Mucosa of rectum (tissue), 2 donors: ENCODE measurements around the gene UBASH3A.

Experiments
- H3K27ac ChIP-seq, 2 donors: one replicate each; pipeline ENCODE4 v1.7.0; 2013; ENCODE audit warnings: inconsistent platforms in 2 of 2, low read depth in 2 of 2, low read length in 2 of 2
- H3K27me3 ChIP-seq, 2 donors: one replicate each; pipeline ENCODE4 v1.7.0; 2013; ENCODE audit warnings: low read length in 2 of 2; ENCODE audit not compliant: control insufficient read depth in 2 of 2, insufficient read depth in 2 of 2
- H3K36me3 ChIP-seq, 2 donors: one replicate each; pipeline ENCODE4 v1.7.0; 2013; ENCODE audit warnings: low read length in 2 of 2; ENCODE audit not compliant: control insufficient read depth in 2 of 2, insufficient read depth in 2 of 2
- H3K4me1 ChIP-seq, 2 donors: one replicate each; pipeline ENCODE4 v1.7.0; 2013; ENCODE audit warnings: low read length in 2 of 2, mild to moderate bottlenecking in 1 of 2; ENCODE audit not compliant: control insufficient read depth in 2 of 2, insufficient read depth in 2 of 2
- H3K4me3 ChIP-seq, 2 donors: one replicate each; pipeline ENCODE4 v1.7.0; 2013; ENCODE audit warnings: low read length in 2 of 2
- H3K9ac ChIP-seq, 2 donors: one replicate each; pipeline ENCODE4 v1.7.0; 2013; ENCODE audit warnings: low read length in 2 of 2, low read depth in 1 of 2, mild to moderate bottlenecking in 1 of 2
- H3K9me3 ChIP-seq, 2 donors: one replicate each; pipeline ENCODE4 v1.7.0; 2013; ENCODE audit warnings: low read length in 2 of 2; ENCODE audit not compliant: control insufficient read depth in 2 of 2
- donor health status: healthy.
- donor health status: Normal muscosa, but diverticular disease.

The UBASH3A gene

GRCh38 chr21:42374457-42374856 lies 29.2 kb upstream of the UBASH3A start:
- Histone ChIP-seq H3K27me3 (peaks cover 0 to 3% of the 10 kb centered on the region in 2 donors), H3K9me3 (no peaks in the 10 kb centered on the region), H3K9ac (no peak overlapping the region), H3K4me1 (peaks cover 20 to 37% of the 10 kb centered on the region in 2 donors), H3K4me3 (no peak overlapping the region), H3K27ac (peak overlapping the region in 1 of 2 donors; percentile 88), H3K36me3 (no peaks in the 10 kb centered on the region)

- H3K9ac ChIP-seq: peak overlapping the region in 1 of 2 donors; percentile 77
- H3K9me3 ChIP-seq: no peaks in the 10 kb centered on the region
- H3K27me3 ChIP-seq: peaks cover 0 to 3% of the 10 kb centered on the region in 2 donors
- no peaks in the 10 kb centered on the region for H3K36me3 ChIP-seq
- peaks cover 20 to 35% of the 10 kb centered on the region in 2 donors for H3K4me1 ChIP-seq
- H3K4me3 ChIP-seq: peak overlapping the region in 1 of 2 donors; percentile 38
- H3K27ac ChIP-seq: peak overlapping the region; percentile 82 to 88
These were observed 28.7 kb upstream of the UBASH3A start for GRCh38 chr21:42374864-42375499.

- Histone ChIP-seq H3K27ac (peak overlapping the region; percentile 82 to 88), H3K4me1 (peaks cover 20 to 30% of the 10 kb centered on the region in 2 donors), H3K4me3 (peak overlapping the region; percentile 38 to 62), H3K36me3 (no peaks in the 10 kb centered on the region), H3K9ac (peak overlapping the region; percentile 52 to 77), H3K27me3 (peaks cover 0 to 3% of the 10 kb centered on the region in 2 donors), H3K9me3 (no peaks in the 10 kb centered on the region)
These were observed 28.2 kb upstream of the UBASH3A start for GRCh38 chr21:42375506-42375905.

- Histone ChIP-seq H3K9me3 (no peaks in the 10 kb centered on the region), H3K27me3 (peaks cover 0 to 3% of the 10 kb centered on the region in 2 donors), H3K36me3 (no peaks in the 10 kb centered on the region), H3K4me1 (peaks cover 20 to 26% of the 10 kb centered on the region in 2 donors), H3K9ac (peak overlapping the region; percentile 52 to 77), H3K27ac (peak overlapping the region; percentile 82 to 88), H3K4me3 (peak overlapping the region; percentile 38 to 62)
These were observed 27.8 kb upstream of the UBASH3A start for GRCh38 chr21:42375966-42376337.

GRCh38 chr21:42376338-42376982 lies 27.2 kb upstream of the UBASH3A start:
- H3K4me1 ChIP-seq: peaks cover 20% of the 10 kb centered on the region in 2 donors
- peak overlapping the region; percentile 82 to 88 for H3K27ac ChIP-seq
- no peaks in the 10 kb centered on the region for H3K36me3 ChIP-seq
- H3K4me3 ChIP-seq: peak overlapping the region; percentile 52 to 62
- H3K9me3 ChIP-seq: no peaks in the 10 kb centered on the region
- H3K27me3 ChIP-seq: peaks cover 0 to 3% of the 10 kb centered on the region in 2 donors
- peak overlapping the region; percentile 41 to 77 for H3K9ac ChIP-seq

GRCh38 chr21:42377211-42377950 lies 26.3 kb upstream of the UBASH3A start:
- H3K36me3 ChIP-seq: no peaks in the 10 kb centered on the region

GRCh38 chr21:42377951-42378340 lies 25.8 kb upstream of the UBASH3A start:
- Histone ChIP-seq H3K27me3 (peaks cover 0 to 3% of the 10 kb centered on the region in 2 donors), H3K4me1 (peaks cover 20% of the 10 kb centered on the region in 2 donors), H3K36me3 (no peaks in the 10 kb centered on the region), H3K9ac (no peak overlapping the region), H3K9me3 (peaks cover 0 to 4% of the 10 kb centered on the region in 2 donors), H3K4me3 (no peak overlapping the region), H3K27ac (no peak overlapping the region)

More at GRCh38 chr21:42377211-42377950, 26.3 kb upstream of the UBASH3A start:
- Histone ChIP-seq H3K27ac (peak overlapping the region in 1 of 2 donors; percentile 88), H3K4me1 (peaks cover 20% of the 10 kb centered on the region in 2 donors), H3K9me3 (peaks cover 0 to 4% of the 10 kb centered on the region in 2 donors), H3K27me3 (peaks cover 0 to 3% of the 10 kb centered on the region in 2 donors), H3K9ac (peak overlapping the region in 1 of 2 donors; percentile 77), H3K4me3 (peak overlapping the region; percentile 52 to 62)

GRCh38 chr21:42378418-42378817 lies 25.3 kb upstream of the UBASH3A start:
- Histone ChIP-seq H3K27ac (no peak overlapping the region), H3K27me3 (peaks cover 0 to 3% of the 10 kb centered on the region in 2 donors), H3K9me3 (peaks cover 0 to 4% of the 10 kb centered on the region in 2 donors), H3K4me1 (peaks cover 20 to 21% of the 10 kb centered on the region in 2 donors), H3K9ac (no peak overlapping the region), H3K4me3 (no peak overlapping the region), H3K36me3 (no peaks in the 10 kb centered on the region)

GRCh38 chr21:42379426-42380215 lies 24.1 kb upstream of the UBASH3A start:
- Histone ChIP-seq H3K36me3 (no peaks in the 10 kb centered on the region), H3K4me3 (no peak overlapping the region), H3K4me1 (peaks cover 22 to 32% of the 10 kb centered on the region in 2 donors), H3K9ac (no peak overlapping the region), H3K27me3 (peaks cover 0 to 3% of the 10 kb centered on the region in 2 donors), H3K27ac (no peak overlapping the region), H3K9me3 (peaks cover 0 to 4% of the 10 kb centered on the region in 2 donors)
